Measurements from ENCODE around the gene CD200.
A peak's percentile ranks its signal among the peaks of the same experiment; 100 is the strongest.

CD200 gene

GRCh38 chr3:112407214-112407887 lies 74.4 kb downstream of the CD200 start:
- peaks cover 11% of the 10 kb centered on the region for H3K4me1 Mint-ChIP-seq
- peak overlapping the region; percentile 96 for H3K27ac Mint-ChIP-seq
- no peak for TF ChIP-seq CTCF (IDR thresholded peaks at IDR 0.05; ENCODE audit: unreplicated experiment in 3 of 3)
- no peaks in the 10 kb centered on the region for H3K9me3 Mint-ChIP-seq
- H3K4me3 Mint-ChIP-seq, result peak overlapping the region; percentile 43 to 79 (median 47)
- H3K36me3 Mint-ChIP-seq (ENCODE audit: low read depth), result no peaks in the 10 kb centered on the region
- peaks cover 10% of the 10 kb centered on the region for H3K27me3 Mint-ChIP-seq (ENCODE audit: low read depth)

GRCh38 chr3:112407888-112408702 lies 75.1 kb downstream of the CD200 start:
- no peak for TF ChIP-seq CTCF (IDR thresholded peaks at IDR 0.05; ENCODE audit: unreplicated experiment in 3 of 3)
- peaks cover 11% of the 10 kb centered on the region for H3K4me1 Mint-ChIP-seq
- H3K36me3 Mint-ChIP-seq (ENCODE audit: low read depth), result no peaks in the 10 kb centered on the region
- peak overlapping the region; percentile 44 to 79 (median 61) for H3K4me3 Mint-ChIP-seq
- no peaks in the 10 kb centered on the region for H3K9me3 Mint-ChIP-seq
- H3K27me3 Mint-ChIP-seq (ENCODE audit: low read depth), result peaks cover 10% of the 10 kb centered on the region
- H3K27ac Mint-ChIP-seq, result peak overlapping the region; percentile 96

- peaks cover 2% of the 10 kb centered on the region for H3K9me3 Mint-ChIP-seq
- peak overlapping the region; percentile 96 for H3K27ac Mint-ChIP-seq
- H3K4me3 Mint-ChIP-seq, result peak overlapping the region; percentile 18 to 62 (median 33)
- peaks cover 11% of the 10 kb centered on the region for H3K4me1 Mint-ChIP-seq
- TF ChIP-seq CTCF (IDR thresholded peaks at IDR 0.05; ENCODE audit: unreplicated experiment in 3 of 3), result no peak
- H3K27me3 Mint-ChIP-seq (ENCODE audit: low read depth), result peaks cover 10% of the 10 kb centered on the region
- H3K36me3 Mint-ChIP-seq (ENCODE audit: low read depth), result no peaks in the 10 kb centered on the region
Measured at GRCh38 chr3:112409041-112409440, 76.1 kb downstream of the CD200 start.

- H3K9me3 Mint-ChIP-seq, result peaks cover 3% of the 10 kb centered on the region
- H3K4me3 Mint-ChIP-seq, result no peak overlapping the region
Measured at GRCh38 chr3:112411425-112411824, 78.5 kb downstream of the CD200 start.

More at GRCh38 chr3:112411425-112411824, 78.5 kb downstream of the CD200 start:
- peaks cover 10% of the 10 kb centered on the region for H3K27me3 Mint-ChIP-seq (ENCODE audit: low read depth)
- no peak for TF ChIP-seq CTCF (IDR thresholded peaks at IDR 0.05; ENCODE audit: unreplicated experiment in 3 of 3)
- no peak overlapping the region for H3K27ac Mint-ChIP-seq
- H3K36me3 Mint-ChIP-seq (ENCODE audit: low read depth), result no peaks in the 10 kb centered on the region
- peaks cover 11% of the 10 kb centered on the region for H3K4me1 Mint-ChIP-seq

Data from nephron (organoid).